HG02610 (cell line): ENCODE measurements around the gene CXorf65.

Experiments
- ATAC-seq: cut with Tn5 transposase; IDR thresholded peaks from one replicate; pipeline ENCODE4 v1.9.1; 2021; ENCODE audit warnings: mild to moderate bottlenecking, moderate library complexity; ENCODE audit not compliant: unreplicated experiment

Gene CXorf65

GRCh38 chrX:71068044-71068918, 38.3 kb downstream of the CXorf65 start, which contains the start of gene SNX12:
Gene SNX12 (minus strand): TSS chrX:71068334. CDS start chrX:71068306, 28 bp downstream.
- peak; percentile 96 for ATAC-seq

GRCh38 chrX:71067712-71068043, 38.9 kb downstream of the CXorf65 start:
- ATAC-seq, result no peak

DNA sequence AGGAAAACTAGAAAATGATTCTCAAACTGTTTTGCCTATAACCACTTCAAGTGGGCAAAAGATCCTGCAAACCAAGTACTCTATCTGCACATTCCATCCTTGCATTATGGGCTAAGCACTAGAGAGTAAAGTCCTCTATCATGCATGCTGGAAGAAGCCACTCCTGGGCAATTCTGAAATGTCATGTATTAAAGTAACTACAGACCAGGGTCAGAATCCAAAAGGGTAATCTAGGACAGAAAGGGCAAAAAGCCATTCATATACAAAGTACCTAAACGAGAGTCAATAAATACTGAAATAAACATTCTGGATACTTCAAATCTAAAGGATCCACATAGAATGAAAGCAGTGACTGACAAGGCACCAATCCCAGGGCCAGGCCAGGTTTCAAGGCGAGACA, 39.5 kb downstream of the CXorf65 start:
- ATAC-seq, result no peak

GRCh38 chrX:71060127-71060526, 46.4 kb downstream of the CXorf65 start:
- no peak for ATAC-seq

- no peak for ATAC-seq
Observed at GRCh38 chrX:71057848-71058530, 48.6 kb downstream of the CXorf65 start.

GRCh38 chrX:71056867-71057266, 49.7 kb downstream of the CXorf65 start:
- no peak for ATAC-seq
